Left colon (tissue), 2 donors: ENCODE measurements around the gene BECN2. TPM values are rescaled to one million over a fixed set of nuclear protein-coding genes. Genes with fewer than 3 reads are reported as not detected.

Experiments
- total RNA-seq, 2 donors: library from RNA; stranded (reverse); fragmentation: NEBNext Ultra II Directional; extraction: Animal tissue kit (Norgen Biotek cat#: 25700); gene quantifications; one replicate each; pipeline ENCODE4 v1.2.1, GENCODE V29; 2021
- donor health status: DM: no; HTN: no; CAD: no.
- donor health status: DM: yes; HTN: yes; CAD: no.

Gene BECN2
- total RNA-seq, 2 donors from 2014 or later = not detected

Other genes starting within 250 kb of the BECN2 start
- 1 to 10 TPM; 1.4 to 4.7 TPM for gene EXO1, start 109.6 kb upstream of the BECN2 start, total RNA-seq
- gene MAP1LC3C, start 41.3 kb downstream of the BECN2 start, total RNA-seq = 1 to 10 TPM; 1.1 to 1.5 TPM